ENCODE data around the gene TTC19.
A peak's percentile ranks its signal among the peaks of the same experiment; 100 is the strongest.

Gene TTC19

GRCh38 chr17:15999141-15999973 is at the start of gene TTC19, which contains the start of gene ZSWIM7:
TTC19 (plus strand) TSS chr17:15999824; CDS start chr17:15999849, 25 bp downstream.
ZSWIM7 (minus strand) TSS chr17:15999704; CDS start chr17:15999594, 110 bp downstream.
- DNase-seq (ENCODE audit: low read depth), result peak; percentile 85

GRCh38 chr17:15951368-15952047 is 48.1 kb upstream of the TTC19 start:
- DNase-seq (ENCODE audit: low read depth), result no peak

- DNase-seq (ENCODE audit: low read depth), result no peak
Observed at GRCh38 chr17:15952048-15952532, 47.5 kb upstream of the TTC19 start.

GRCh38 chr17:15952916-15953790 is 46.5 kb upstream of the TTC19 start:
- DNase-seq (ENCODE audit: low read depth), result no peak

GRCh38 chr17:15954222-15954621 is 45.4 kb upstream of the TTC19 start:
- peak; percentile 64 for DNase-seq (ENCODE audit: low read depth)

- DNase-seq (ENCODE audit: low read depth), result no peak
Observed at GRCh38 chr17:15955793-15956541, 43.7 kb upstream of the TTC19 start.

GRCh38 chr17:15957206-15957605 is 42.4 kb upstream of the TTC19 start:
- no peak for DNase-seq (ENCODE audit: low read depth)

GRCh38 chr17:15957608-15958307 is 41.9 kb upstream of the TTC19 start:
- no peak for DNase-seq (ENCODE audit: low read depth)

- no peak for DNase-seq (ENCODE audit: low read depth)
Observed at GRCh38 chr17:15958484-15958854, 41.2 kb upstream of the TTC19 start.

GRCh38 chr17:15963670-15964110 is 35.9 kb upstream of the TTC19 start:
- DNase-seq (ENCODE audit: low read depth), result no peak

GRCh38 chr17:15965528-15965927 is 34.1 kb upstream of the TTC19 start:
- no peak for DNase-seq (ENCODE audit: low read depth)

GRCh38 chr17:15966183-15966878 is 33.3 kb upstream of the TTC19 start:
- no peak for DNase-seq (ENCODE audit: low read depth)

- no peak for DNase-seq (ENCODE audit: low read depth)
Observed at GRCh38 chr17:15966879-15967248, 32.8 kb upstream of the TTC19 start.

GRCh38 chr17:15967706-15968399 is 31.8 kb upstream of the TTC19 start:
- no peak for DNase-seq (ENCODE audit: low read depth)

GRCh38 chr17:15969463-15969862 is 30.2 kb upstream of the TTC19 start:
- no peak for DNase-seq (ENCODE audit: low read depth)

GRCh38 chr17:15970500-15970899 is 29.1 kb upstream of the TTC19 start:
- DNase-seq (ENCODE audit: low read depth), result no peak

GRCh38 chr17:15971098-15971678 is 28.4 kb upstream of the TTC19 start:
- DNase-seq (ENCODE audit: low read depth), result no peak

GRCh38 chr17:15971882-15972281 is 27.7 kb upstream of the TTC19 start:
- no peak for DNase-seq (ENCODE audit: low read depth)

- no peak for DNase-seq (ENCODE audit: low read depth)
Observed at GRCh38 chr17:15972497-15972951, 27.1 kb upstream of the TTC19 start.
